MCF 10A (cell line): ENCODE measurements around the gene MAT2A. TPM values are rescaled to one million over a fixed set of nuclear protein-coding genes. Genes with fewer than 3 reads are reported as not detected.
A peak's percentile ranks its signal among the peaks of the same experiment; 100 is the strongest.

Experiments
- BruUV-seq: library from RNA; stranded (reverse); fragments of 400-500 nt; replicated peaks from 2 replicates; lab custom pipeline; 2021; lab: Mats Ljungman, UMichigan
- CTCF ChIA-PET: fragments of 300-600 bp; sonication (Branson Sonifier 250); formaldehyde crosslinking; extraction: SDS; loops from one replicate; lab custom pipeline; 2021; ENCODE audit warnings: antibody characterized with exemption, inconsistent platforms; lab: Yijun Ruan, JAX
- POLR2A ChIA-PET: fragments of 300-600, 350-650 bp; sonication (Branson Sonifier 250); formaldehyde crosslinking; extraction: SDS; loops from one replicate; lab custom pipeline; 2020; ENCODE audit warnings: antibody characterized with exemption, inconsistent platforms; lab: Yijun Ruan, JAX
- DNase-seq: peaks from one replicate; pipeline ENCODE4 v3.0.0-alpha.2; 2018; ENCODE audit not compliant: unreplicated experiment
- H3K27ac Mint-ChIP-seq: one replicate; pipeline ENCODE4 v1.8.0; 2022; ENCODE audit warnings: mild to moderate bottlenecking, low read depth, mixed read lengths; ENCODE audit not compliant: unreplicated experiment
- H3K27me3 Mint-ChIP-seq: one replicate; pipeline ENCODE4 v1.8.0; 2022; ENCODE audit warnings: mixed read lengths; ENCODE audit not compliant: insufficient read depth, unreplicated experiment
- H3K36me3 Mint-ChIP-seq: one replicate; pipeline ENCODE4 v1.8.0; 2022; ENCODE audit warnings: mild to moderate bottlenecking, moderate library complexity, mixed read lengths; ENCODE audit not compliant: insufficient read depth, unreplicated experiment
- H3K4me1 Mint-ChIP-seq: one replicate; pipeline ENCODE4 v1.8.0; 2022; ENCODE audit warnings: mixed read lengths; ENCODE audit not compliant: insufficient read depth, unreplicated experiment
- H3K4me3 Mint-ChIP-seq: one replicate; pipeline ENCODE4 v1.8.0; 2022; ENCODE audit warnings: mild to moderate bottlenecking, moderate library complexity, mixed read lengths; ENCODE audit not compliant: unreplicated experiment
- H3K9me3 Mint-ChIP-seq: one replicate; pipeline ENCODE4 v1.8.0; 2022; ENCODE audit warnings: mixed read lengths; ENCODE audit not compliant: unreplicated experiment
- intact Hi-C: fragments of 100-400 bp; cut with micrococcal nuclease; formaldehyde crosslinking; loops from 2 replicates; pipeline ENCODE4 v1.14.1; 2022
- total RNA-seq: library from RNA; stranded (reverse); gene quantifications from 2 replicates; pipeline ENCODE4 v1.2.3, GENCODE V29; 2022
- TF ChIP-seq, protein P1 (sequence below): fragments of 200-600 bp; IDR thresholded peaks from one replicate; pipeline ENCODE4 v1.8.0; 2022; ENCODE audit warnings: antibody characterized with exemption, mild to moderate bottlenecking; ENCODE audit not compliant: unreplicated experiment

The MAT2A gene
- total RNA-seq, 1 experiment from 2014 or later: 366 TPM

GRCh38 chr2:85528355-85528754 is 10.6 kb upstream of the MAT2A start:
- Mint-ChIP-seq H3K27me3 (no peaks in the 10 kb centered on the region), H3K36me3 (no peaks in the 10 kb centered on the region), H3K27ac (no peak overlapping the region), H3K9me3 (no peaks in the 10 kb centered on the region), H3K4me1 (no peaks in the 10 kb centered on the region), H3K4me3 (no peak overlapping the region)
- BruUV-seq: no TSS peak
- ChIA-PET POLR2A (interaction anchor here (1.6 to 2.9 kb wide), 2 partner anchors 10 to 20 kb away, joined by 4 to 9 read pairs; partner anchors contain the start of gene MAT2A), CTCF (no interaction called here)
- intact Hi-C loops: no loop called here
- TF ChIP-seq, protein P1, sequence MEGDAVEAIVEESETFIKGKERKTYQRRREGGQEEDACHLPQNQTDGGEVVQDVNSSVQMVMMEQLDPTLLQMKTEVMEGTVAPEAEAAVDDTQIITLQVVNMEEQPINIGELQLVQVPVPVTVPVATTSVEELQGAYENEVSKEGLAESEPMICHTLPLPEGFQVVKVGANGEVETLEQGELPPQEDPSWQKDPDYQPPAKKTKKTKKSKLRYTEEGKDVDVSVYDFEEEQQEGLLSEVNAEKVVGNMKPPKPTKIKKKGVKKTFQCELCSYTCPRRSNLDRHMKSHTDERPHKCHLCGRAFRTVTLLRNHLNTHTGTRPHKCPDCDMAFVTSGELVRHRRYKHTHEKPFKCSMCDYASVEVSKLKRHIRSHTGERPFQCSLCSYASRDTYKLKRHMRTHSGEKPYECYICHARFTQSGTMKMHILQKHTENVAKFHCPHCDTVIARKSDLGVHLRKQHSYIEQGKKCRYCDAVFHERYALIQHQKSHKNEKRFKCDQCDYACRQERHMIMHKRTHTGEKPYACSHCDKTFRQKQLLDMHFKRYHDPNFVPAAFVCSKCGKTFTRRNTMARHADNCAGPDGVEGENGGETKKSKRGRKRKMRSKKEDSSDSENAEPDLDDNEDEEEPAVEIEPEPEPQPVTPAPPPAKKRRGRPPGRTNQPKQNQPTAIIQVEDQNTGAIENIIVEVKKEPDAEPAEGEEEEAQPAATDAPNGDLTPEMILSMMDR: no peak
- DNase-seq: no peak

DNA sequence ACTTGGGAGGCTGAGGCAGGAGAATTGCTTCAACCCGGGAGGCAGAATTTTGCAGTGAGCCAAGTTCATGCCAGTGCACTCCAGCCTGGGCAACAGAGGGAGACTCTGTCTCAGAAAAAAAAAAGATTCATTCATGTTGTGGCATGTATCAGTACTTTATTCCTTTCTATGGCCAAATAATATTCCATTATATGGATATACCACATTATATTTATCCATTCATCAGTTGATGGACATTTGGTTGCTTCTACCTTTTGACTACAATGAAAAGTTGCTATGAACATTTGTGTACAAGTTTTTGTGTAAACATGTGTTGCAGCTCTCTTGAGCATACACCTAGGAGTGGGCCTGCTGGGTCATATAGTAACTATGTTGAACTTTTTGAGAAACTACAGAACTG is 9.2 kb upstream of the MAT2A start:
- POLR2A ChIA-PET: interaction anchor here (0.6 to 18.1 kb wide), 6 partner anchors 8 to 73 kb away, joined by 3 to 376 read pairs (median 4); partner anchors contain the start of gene MAT2A

GRCh38 chr2:85531589-85531988 is 7.4 kb upstream of the MAT2A start:
- ChIA-PET POLR2A (interaction anchor here (0.7 to 18.1 kb wide), 6 partner anchors 9 to 196 kb away, joined by 4 to 376 read pairs (median 6); partner anchors contain the start of gene GGCX), CTCF (interaction anchor here (0.5 to 0.8 kb wide), 4 partner anchors 23 to 1794 kb away, joined by 3 read pairs; no protein-coding TSS in a partner anchor)
- Mint-ChIP-seq H3K27me3 (no peaks in the 10 kb centered on the region), H3K27ac (no peak overlapping the region), H3K9me3 (no peaks in the 10 kb centered on the region), H3K4me3 (no peak overlapping the region), H3K4me1 (peaks cover 24% of the 10 kb centered on the region), H3K36me3 (peaks cover 5% of the 10 kb centered on the region)
- TF ChIP-seq, protein P1: no peak
- peak; percentile 76 for DNase-seq
- no TSS peak for BruUV-seq
- intact Hi-C loops: no loop called here

More for the DNA sequence above, 9.2 kb upstream of the MAT2A start:
- Mint-ChIP-seq H3K4me3 (no peak overlapping the region), H3K27ac (no peak overlapping the region), H3K27me3 (no peaks in the 10 kb centered on the region), H3K9me3 (no peaks in the 10 kb centered on the region), H3K4me1 (peaks cover 11% of the 10 kb centered on the region), H3K36me3 (no peaks in the 10 kb centered on the region)
- TF ChIP-seq, protein P1: no peak
- intact Hi-C loops: no loop called here
- no peak for DNase-seq
- CTCF ChIA-PET: interaction anchor here (0.7 kb wide), 1 partner anchor 21 kb away, joined by 5 read pairs; no protein-coding TSS in a partner anchor
- no TSS peak for BruUV-seq

DNA sequence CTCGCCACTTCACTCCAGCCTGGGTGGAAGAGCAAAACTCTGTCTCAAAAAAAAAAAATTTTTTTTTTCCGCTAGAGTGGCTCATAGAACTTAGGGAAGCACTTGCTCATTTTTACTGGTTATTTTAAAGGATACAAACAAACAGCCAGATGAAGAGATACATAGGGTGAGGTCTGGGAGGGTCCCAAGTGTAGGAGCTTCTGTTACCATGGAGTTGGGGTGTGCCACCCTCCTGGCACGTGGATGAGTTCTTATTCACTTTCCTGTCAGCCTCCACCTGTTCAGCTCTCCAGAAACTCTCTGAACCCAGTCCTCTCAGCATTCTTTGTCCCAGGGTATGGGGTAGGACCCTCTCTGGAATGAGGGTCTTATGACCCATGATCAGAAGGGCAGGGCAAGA is 4.9 kb upstream of the MAT2A start:
- Mint-ChIP-seq H3K27ac (no peak overlapping the region), H3K4me1 (peaks cover 30% of the 10 kb centered on the region), H3K27me3 (no peaks in the 10 kb centered on the region), H3K4me3 (no peak overlapping the region), H3K9me3 (no peaks in the 10 kb centered on the region), H3K36me3 (peaks cover 5% of the 10 kb centered on the region)
- no peak for DNase-seq
- intact Hi-C loops: no loop called here
- CTCF ChIA-PET: interaction anchor here (0.7 to 1.6 kb wide), 2 partner anchors 114 to 126 kb away, joined by 3 to 6 read pairs; no protein-coding TSS in a partner anchor
- TF ChIP-seq, protein P1: no peak
- POLR2A ChIA-PET: interaction anchor here (1.2 to 18.1 kb wide), 4 partner anchors 11 to 65 kb away, joined by 3 to 376 read pairs (median 4); partner anchors contain the start of gene RNF181
- BruUV-seq: no TSS peak
